GM23338 (cell line): Measurements from ENCODE around the gene PNMA8B. TPM values are rescaled to one million over a fixed set of nuclear protein-coding genes. Genes with fewer than 3 reads are reported as not detected.

ENCODE experiments used
- CREB1 ChIP-seq: fragments of 250-450 bp; sonication (Bioruptor Pico); IDR thresholded peaks from 2 replicates; pipeline ENCODE4 v1.5.0; 2020; ENCODE audit warnings: low read depth, mild to moderate bottlenecking, moderate library complexity
- EZH2 ChIP-seq: fragments of 200-600 bp; sonication (generic); IDR thresholded peaks from one replicate; pipeline ENCODE4 v1.8.0; 2017; ENCODE audit warnings: antibody characterized with exemption, mild to moderate bottlenecking, low read depth; ENCODE audit not compliant: unreplicated experiment
- JUNB ChIP-seq: IDR thresholded peaks from one replicate; pipeline ENCODE4 v1.6.1; 2016; ENCODE audit warnings: antibody characterized with exemption; ENCODE audit not compliant: unreplicated experiment
- NANOG ChIP-seq: IDR thresholded peaks from 2 replicates; pipeline ENCODE4 v1.6.1; 2016; ENCODE audit warnings: antibody characterized with exemption, borderline replicate concordance
- REST ChIP-seq: IDR thresholded peaks from one replicate; pipeline ENCODE4 v1.6.1; 2018; ENCODE audit warnings: antibody characterized with exemption; ENCODE audit not compliant: unreplicated experiment
- ZNF331 ChIP-seq: fragments of 250-450 bp; sonication (Bioruptor Pico); IDR thresholded peaks from 2 replicates; pipeline ENCODE4 v1.5.0; 2020; ENCODE audit warnings: low read depth, mild to moderate bottlenecking, moderate library complexity
- ZNF462 ChIP-seq: fragments of 250-450 bp; sonication (Bioruptor Pico); IDR thresholded peaks from 2 replicates; pipeline ENCODE4 v1.5.0; 2020; ENCODE audit warnings: mild to moderate bottlenecking, moderate library complexity
- polyA plus RNA-seq: library from polyadenylated mRNA; unstranded; fragments of >200 nt; fragmentation: Nextera tagmentation; extraction: Ambion mirVana; gene quantifications from 2 replicates; pipeline ENCODE4 v1.2.1, GENCODE V29; 2016
- total RNA-seq: library from RNA; depleted of rRNA; stranded (reverse); fragments of >200 nt; shearing (Covaris generic); gene quantifications from 2 replicates; pipeline ENCODE4 v1.2.3, GENCODE V29; 2014

The PNMA8B gene
- total and polyA plus RNA-seq, 2 experiments from 2014 or later: 0.44 to 1.7 TPM

GRCh38 chr19:46472592-46472991 lies 23.1 kb downstream of the PNMA8B start (continued):
- TF ChIP-seq ZNF462 (CRISPR knock-in tag) (no peak), ZNF331 (CRISPR knock-in tag) (no peak), EZH2 (no peak), CREB1 (CRISPR knock-in tag) (no peak), JUNB (no peak), REST (no peak), NANOG (no peak)
